HG03196 (cell line): ENCODE measurements around the gene SLC9B2.

Source experiments
- ATAC-seq: cut with Tn5 transposase; IDR thresholded peaks from one replicate; pipeline ENCODE4 v1.9.1; 2021; ENCODE audit not compliant: unreplicated experiment

The SLC9B2 gene

GRCh38 chr4:103075894-103076746, 441 bp downstream of the SLC9B2 start:
- peak; percentile 53 for ATAC-seq

GRCh38 chr4:103075435-103075893, 1.1 kb downstream of the SLC9B2 start:
- ATAC-seq: peak; percentile 2

- ATAC-seq: peak; percentile 35
Measured at GRCh38 chr4:103074744-103075434, 1.7 kb downstream of the SLC9B2 start.

DNA sequence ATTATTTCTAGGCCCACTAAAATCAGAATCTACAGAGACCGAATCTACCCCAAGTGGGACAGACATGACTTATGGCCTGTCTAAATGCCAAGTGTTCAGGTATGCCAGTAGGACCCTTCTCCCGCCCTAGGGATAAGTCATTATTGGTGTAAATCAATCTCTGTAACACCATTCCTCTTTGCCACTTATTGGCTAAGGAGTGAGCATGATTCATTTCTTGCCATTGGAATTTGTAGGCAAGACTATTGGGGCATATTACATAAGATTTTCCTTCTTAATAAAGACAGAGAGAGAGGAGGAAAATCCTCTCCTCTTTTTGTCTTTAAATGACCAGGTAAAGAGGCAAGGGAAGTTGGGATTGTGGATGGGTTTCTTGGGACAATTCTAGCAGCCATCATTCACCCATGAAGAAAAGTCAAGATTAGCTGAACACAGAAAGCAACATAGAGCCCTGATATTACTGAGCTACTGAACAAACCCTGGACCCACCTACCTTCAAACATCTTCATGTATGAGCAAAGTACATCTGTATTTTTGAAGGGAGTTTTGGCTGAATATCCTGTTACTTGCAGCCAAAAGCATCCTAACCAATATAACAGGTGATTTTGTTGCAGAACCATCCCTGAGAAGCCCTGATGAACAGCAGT, 2.6 kb downstream of the SLC9B2 start:
- no peak for ATAC-seq

DNA sequence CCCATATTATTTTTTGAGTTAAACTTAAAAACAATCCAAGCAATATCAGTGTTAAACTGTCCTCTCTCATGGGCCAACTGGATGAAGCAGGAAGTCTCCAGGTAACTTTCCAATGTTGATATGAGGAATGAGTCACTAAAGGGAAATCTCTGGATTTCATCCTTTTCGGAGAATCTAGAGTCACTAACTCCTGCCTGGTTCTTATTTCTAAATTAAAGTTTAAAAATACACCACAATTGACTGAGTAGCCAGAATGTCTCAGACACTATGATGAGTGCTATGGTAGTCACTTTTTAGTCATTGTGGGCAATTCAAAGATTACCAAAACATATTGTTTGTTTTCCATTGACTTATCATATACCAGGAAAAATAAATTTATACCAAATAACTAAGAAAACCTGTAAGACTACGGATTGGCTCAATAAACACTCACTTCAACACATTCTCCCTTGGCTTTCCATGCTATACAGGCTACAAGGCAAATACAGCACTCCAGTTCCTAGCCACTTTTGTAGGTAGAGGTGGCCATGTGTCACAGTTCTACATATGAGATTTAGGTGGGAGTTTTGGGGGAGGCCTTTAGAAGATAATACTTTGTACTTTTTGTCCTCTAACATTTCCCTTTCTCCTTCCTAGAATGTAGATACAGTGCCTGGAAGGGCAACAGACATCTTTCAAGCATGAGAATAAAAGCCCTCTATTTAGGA, 8.6 kb downstream of the SLC9B2 start:
- ATAC-seq: no peak

DNA sequence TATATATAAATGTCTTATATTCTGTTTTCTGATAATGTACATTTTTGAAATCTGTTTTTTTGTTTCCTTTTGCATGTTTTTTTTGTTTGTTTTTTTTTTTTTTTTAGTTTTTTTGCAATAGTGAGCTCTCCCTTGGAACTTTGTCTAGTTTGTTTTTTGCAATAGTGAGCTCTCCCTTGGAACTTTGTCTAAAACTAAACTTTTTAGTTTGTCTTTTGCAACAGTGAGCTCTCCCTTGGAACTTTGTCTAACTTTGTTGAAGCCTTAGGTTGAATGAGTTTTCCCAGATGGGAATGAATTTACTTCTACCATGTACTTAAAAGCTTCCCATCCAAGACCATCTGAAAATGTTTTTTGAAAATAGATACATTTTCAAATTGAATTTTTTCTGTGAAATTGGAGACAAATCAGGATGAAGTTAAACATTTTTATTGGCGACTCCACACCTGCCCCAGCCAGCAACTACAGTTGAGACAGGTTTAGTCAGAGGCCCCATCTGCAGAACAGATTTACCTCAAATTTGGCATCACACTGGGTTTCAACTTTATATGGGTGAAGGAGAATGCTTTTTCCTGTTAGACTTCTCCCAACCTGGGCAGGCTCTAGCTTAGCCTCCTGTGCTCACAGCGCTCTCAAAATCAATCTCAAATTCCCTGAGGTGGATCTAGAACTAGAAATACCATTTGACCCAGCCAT, 16.0 kb downstream of the SLC9B2 start:
- no peak for ATAC-seq

DNA sequence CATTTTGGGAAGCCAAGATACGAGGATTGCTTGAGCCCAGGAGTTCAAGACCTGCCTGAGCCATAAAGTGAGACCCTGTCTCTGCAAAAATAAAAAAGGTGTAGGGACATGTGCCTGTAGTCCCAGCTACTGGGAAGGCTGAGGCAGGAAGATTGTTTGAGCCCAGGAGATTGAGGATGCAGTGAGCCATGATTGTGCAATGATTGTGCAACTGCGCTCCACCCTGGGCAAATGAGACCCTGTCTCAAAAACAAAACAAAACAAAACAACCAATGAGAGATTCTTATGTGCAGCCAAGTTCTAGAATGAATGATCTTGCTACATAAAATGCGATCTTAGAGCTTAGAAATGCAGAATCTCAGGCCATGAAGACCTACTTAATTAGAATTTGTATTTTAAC, 22.5 kb downstream of the SLC9B2 start:
- ATAC-seq: no peak

- ATAC-seq: no peak
Measured at GRCh38 chr4:103052779-103053178, 23.8 kb downstream of the SLC9B2 start.

DNA sequence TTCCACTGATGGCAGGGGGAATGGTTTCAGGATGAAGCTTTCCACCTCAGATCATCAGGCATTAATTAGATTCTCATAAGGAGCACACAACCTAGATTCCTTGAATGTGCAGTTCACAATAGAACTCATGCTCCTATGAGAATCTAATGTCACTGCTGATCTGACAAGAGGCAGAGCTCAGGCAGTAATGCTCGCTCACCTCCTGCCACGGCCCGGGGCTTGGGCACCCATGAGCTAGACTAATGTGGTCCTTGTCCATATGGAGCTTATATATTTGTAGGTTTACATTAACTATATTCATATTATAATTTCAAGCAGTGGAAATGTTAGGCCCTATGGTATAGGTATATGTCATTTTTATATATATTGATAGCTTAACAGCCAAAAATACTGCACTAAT, 24.4 kb downstream of the SLC9B2 start:
- ATAC-seq: no peak

DNA sequence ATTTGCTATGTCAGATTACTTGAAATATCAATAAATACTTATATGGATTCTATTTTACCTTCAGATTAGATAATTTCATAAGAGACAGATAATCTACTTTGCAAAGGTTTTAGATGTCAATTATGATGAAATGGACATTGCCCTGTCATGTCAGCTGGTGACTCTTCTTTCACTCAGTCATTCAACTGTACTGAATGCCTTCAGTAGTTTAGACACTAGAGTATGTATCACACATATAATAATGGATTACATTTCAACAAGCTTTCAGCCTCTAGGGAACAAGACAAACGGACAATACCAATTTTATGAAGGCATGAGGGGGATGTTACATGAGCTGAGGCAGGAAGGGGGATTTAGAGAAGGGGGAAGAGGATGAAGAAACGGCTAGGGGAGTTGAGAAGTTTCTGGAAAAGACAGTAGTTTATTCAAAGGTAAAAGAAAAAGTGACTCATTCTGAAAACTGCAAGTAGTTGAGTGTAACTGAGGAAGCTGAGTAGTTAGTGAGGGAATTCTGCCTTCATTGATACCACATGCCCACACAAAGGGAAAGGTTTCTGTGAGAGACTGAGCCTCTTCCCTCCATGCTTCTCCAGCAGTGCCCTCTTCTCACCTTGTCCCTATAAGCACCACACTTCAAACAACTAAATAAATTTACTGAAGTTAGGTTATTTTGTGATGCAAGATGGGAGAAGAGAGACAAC, 25.7 kb downstream of the SLC9B2 start:
- no peak for ATAC-seq

DNA sequence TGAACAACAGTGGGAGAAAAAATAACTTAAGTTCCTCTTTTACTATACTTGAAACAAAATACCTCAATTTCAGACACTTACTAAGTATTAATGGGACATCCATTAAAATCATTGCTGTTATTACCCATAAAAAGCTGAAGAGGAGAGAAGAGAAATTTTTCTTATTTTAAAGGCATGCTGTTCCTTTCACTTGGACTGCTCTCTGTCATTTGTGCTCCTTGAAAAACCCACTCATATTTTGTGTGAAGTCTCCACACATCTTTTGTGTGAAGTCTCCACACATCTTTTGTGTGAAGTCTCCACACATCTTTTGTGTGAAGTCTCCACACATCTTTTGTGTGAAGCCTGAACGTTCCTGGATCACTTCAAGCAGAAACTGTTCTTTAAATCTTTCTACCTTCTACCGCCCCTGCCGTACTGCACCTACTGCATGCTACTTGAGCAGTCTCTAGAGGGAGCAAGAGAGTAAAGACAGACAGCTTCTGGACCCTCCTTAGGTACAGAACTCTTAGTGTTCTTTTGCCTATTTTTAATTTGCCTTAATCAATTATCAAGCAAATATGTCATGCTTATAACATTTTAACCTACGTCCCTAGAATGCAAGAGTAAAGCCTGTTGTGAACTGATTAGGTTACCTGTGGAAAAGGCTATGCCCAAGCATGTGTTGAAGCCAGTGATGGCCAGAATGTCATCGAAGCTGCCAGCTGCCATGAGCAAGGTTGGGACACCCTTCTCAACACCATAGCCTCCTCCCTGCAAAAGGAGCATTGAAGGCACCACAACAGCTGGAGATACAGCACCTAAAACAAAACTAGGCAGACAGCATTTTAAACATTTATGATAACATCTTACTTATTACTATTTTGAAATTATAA, 29.9 kb downstream of the SLC9B2 start:
- peak; percentile 86 for ATAC-seq

DNA sequence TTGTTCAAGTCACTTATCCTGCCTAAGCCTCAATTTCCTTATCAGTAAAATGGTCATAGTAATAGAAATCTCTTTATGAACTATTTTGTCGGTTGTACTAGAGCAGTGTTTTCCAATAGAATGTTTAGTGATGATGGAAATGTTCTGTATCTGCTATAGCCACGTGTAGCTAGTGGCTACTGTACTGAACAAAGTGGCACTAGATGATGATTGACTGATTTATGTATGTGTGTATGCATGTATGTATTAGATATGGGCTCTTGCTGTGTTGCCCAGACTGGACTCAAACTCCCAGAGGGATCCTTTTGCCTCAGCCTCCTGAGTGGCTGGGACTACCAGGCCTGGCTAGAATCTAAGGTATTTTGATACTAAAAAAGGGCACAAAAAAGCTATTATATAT, 32.4 kb downstream of the SLC9B2 start:
- no peak for ATAC-seq

DNA sequence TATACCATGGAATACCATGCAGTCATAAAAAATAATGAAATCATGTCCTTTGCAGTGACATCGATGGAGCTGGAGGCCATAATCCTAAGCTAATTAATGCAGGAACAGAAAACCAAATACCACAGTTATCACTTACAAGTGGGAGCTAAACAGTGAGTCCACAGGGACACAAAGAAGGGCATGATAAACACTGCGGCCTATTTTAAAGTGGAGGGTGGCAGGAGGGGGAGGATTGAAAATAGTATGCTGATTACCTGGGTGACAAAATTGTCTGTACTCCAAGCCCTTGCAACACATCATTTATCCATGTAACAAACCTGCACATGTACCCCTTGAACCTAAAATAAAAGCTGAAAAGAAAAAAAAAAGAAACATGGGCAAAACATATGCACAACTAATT, 40.4 kb downstream of the SLC9B2 start:
- no peak for ATAC-seq

- peak; percentile 61 for ATAC-seq
Measured at GRCh38 chr4:103032574-103032973, 44.0 kb downstream of the SLC9B2 start.

- no peak for ATAC-seq
Measured at GRCh38 chr4:103030791-103031190, 45.8 kb downstream of the SLC9B2 start.

DNA sequence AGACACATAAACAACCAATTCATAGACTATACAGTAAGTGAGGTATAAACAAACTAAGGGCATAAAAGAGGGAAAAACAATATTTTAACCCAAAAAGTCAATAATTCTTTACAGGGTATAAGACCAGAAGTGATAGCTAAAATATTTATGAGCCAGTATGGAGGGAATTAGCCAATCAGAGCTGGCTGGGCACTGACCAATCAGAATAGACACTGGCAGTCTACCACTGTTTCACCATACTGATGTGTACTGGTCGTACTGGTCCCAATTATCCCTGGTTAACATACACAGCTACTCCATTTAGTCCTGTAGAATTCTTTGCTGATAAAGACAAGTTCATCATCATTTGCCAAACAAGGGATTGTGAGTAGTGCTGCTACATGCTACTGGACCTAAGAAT, 47.3 kb downstream of the SLC9B2 start:
- no peak for ATAC-seq

DNA sequence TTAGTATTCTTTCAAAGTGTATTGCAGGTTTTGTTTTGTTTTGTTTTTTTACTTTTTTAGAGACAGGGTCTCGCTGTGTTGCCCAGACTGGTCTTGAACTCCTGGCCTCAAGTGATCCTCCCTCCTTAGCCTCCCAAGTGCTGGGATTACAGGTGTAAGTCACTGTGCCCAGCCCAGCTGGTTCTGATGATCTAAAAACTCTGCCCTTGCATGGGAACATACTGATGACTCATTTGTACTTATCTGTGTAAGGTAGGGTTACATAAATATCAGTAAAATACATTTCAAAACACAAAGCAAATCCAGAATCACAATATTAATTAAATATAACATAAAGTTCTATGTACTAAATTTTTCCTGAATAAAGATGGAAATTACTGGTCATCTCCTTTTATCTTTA, 49.7 kb downstream of the SLC9B2 start:
- ATAC-seq: no peak

GRCh38 chr4:103024996-103025395, 51.6 kb downstream of the SLC9B2 start:
- ATAC-seq: no peak

DNA sequence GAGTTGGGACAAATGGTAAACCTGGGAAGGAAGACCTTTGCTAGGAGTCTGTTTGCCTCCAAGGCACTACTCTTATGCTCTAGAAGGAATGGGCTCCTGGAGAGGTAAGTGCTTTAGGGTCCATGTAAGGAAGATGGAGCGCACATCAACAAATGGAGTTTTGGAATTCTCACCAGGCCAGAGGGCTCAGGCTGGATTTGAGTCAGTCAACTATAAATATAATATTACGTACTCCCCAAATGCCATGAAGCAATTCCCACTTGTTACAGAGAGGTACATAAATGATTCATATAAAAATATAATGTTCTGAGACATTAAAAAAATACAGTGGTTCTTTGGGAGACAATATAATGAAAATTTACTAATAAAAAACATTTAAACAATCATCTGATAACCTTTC, 55.4 kb downstream of the SLC9B2 start:
- ATAC-seq: no peak
